GM19239 (cell line): ENCODE results near the gene MCEE.
"Not testable (repeated sequence)": the region's sequence is repeated elsewhere in the genome, so short reads cannot be mapped to it uniquely, and the experiment has no call there.

Source experiments
- DNase-seq: peaks from one replicate; pipeline ENCODE4 v3.0.0; 2011; ENCODE audit warnings: low spot score; ENCODE audit not compliant: insufficient read length
- FAIRE-seq: peaks from 2 replicates; lab custom pipeline; 2011; peaks lifted over from hg19 to GRCh38; lab: Jason Lieb, UNC

MCEE gene

GRCh38 chr2:71130152-71130904, at the start of gene MCEE, which contains the start of gene MPHOSPH10:
Gene MCEE (minus strand): TSS chr2:71130229. CDS start chr2:71130219, 10 bp downstream.
Gene MPHOSPH10 (plus strand): TSS chr2:71130634. CDS start chr2:71130666, 32 bp downstream.
- FAIRE-seq (peak; percentile 91), DNase-seq (peak; percentile 76)

GRCh38 chr2:71178836-71179235, 48.8 kb upstream of the MCEE start:
- DNase-seq, FAIRE-seq: not testable (repeated sequence)

- DNase-seq (no peak), FAIRE-seq (no peak)
Measured at GRCh38 chr2:71174207-71174606, 44.2 kb upstream of the MCEE start.

GRCh38 chr2:71173096-71173495, 43.1 kb upstream of the MCEE start:
- DNase-seq (no peak), FAIRE-seq (no peak)

GRCh38 chr2:71166812-71167211, 36.8 kb upstream of the MCEE start:
- no peak for DNase-seq
- no peak for FAIRE-seq

- peak; percentile 74 for FAIRE-seq
- peak; percentile 31 for DNase-seq
Measured at GRCh38 chr2:71157124-71157793, 27.2 kb upstream of the MCEE start.

GRCh38 chr2:71156573-71156972, 26.5 kb upstream of the MCEE start:
- FAIRE-seq = no peak
- no peak for DNase-seq

- FAIRE-seq (no peak), DNase-seq (no peak)
Measured at GRCh38 chr2:71155846-71156245, 25.8 kb upstream of the MCEE start.

GRCh38 chr2:71154798-71155197, 24.8 kb upstream of the MCEE start:
- DNase-seq = peak; percentile 31

GRCh38 chr2:71154279-71154678, 24.2 kb upstream of the MCEE start:
- FAIRE-seq = no peak

More at GRCh38 chr2:71154798-71155197, 24.8 kb upstream of the MCEE start:
- peak; percentile 11 for FAIRE-seq

GRCh38 chr2:71153585-71154224, 23.7 kb upstream of the MCEE start:
- no peak for DNase-seq
- no peak for FAIRE-seq

More at GRCh38 chr2:71154279-71154678, 24.2 kb upstream of the MCEE start:
- no peak for DNase-seq

- FAIRE-seq = no peak
- no peak for DNase-seq
Measured at GRCh38 chr2:71151620-71152019, 21.6 kb upstream of the MCEE start.

GRCh38 chr2:71150082-71150816, 20.2 kb upstream of the MCEE start:
- DNase-seq (no peak), FAIRE-seq (no peak)

- FAIRE-seq (no peak), DNase-seq (no peak)
Measured at GRCh38 chr2:71148506-71149063, 18.6 kb upstream of the MCEE start.

GRCh38 chr2:71143782-71144181, 13.8 kb upstream of the MCEE start:
- FAIRE-seq = peak; percentile 44
- no peak for DNase-seq

- FAIRE-seq = no peak
- no peak for DNase-seq
Measured at GRCh38 chr2:71136174-71136573, 6.1 kb upstream of the MCEE start.

GRCh38 chr2:71133603-71134002, 3.6 kb upstream of the MCEE start:
- FAIRE-seq (no peak), DNase-seq (no peak)

GRCh38 chr2:71131387-71132166, 1.5 kb upstream of the MCEE start:
- DNase-seq, FAIRE-seq: not testable (repeated sequence)

- FAIRE-seq (no peak), DNase-seq (no peak)
Measured at GRCh38 chr2:71130905-71131244, 846 bp upstream of the MCEE start.

GRCh38 chr2:71129902-71130151, 202 bp downstream of the MCEE start:
- FAIRE-seq (no peak), DNase-seq (peak; percentile 12)
